CD4-positive, alpha-beta T cell treated with Interleukin-10 for 1 hour (primary cell): Measurements from ENCODE around the gene GLTP.
"Not testable (repeated sequence)": the region's sequence is repeated elsewhere in the genome, so short reads cannot be mapped to it uniquely, and the experiment has no call there.

ENCODE experiments used
- DNase-seq: peaks from one replicate; pipeline ENCODE4 v3.0.0-alpha.2; 2020

GLTP gene

DNA sequence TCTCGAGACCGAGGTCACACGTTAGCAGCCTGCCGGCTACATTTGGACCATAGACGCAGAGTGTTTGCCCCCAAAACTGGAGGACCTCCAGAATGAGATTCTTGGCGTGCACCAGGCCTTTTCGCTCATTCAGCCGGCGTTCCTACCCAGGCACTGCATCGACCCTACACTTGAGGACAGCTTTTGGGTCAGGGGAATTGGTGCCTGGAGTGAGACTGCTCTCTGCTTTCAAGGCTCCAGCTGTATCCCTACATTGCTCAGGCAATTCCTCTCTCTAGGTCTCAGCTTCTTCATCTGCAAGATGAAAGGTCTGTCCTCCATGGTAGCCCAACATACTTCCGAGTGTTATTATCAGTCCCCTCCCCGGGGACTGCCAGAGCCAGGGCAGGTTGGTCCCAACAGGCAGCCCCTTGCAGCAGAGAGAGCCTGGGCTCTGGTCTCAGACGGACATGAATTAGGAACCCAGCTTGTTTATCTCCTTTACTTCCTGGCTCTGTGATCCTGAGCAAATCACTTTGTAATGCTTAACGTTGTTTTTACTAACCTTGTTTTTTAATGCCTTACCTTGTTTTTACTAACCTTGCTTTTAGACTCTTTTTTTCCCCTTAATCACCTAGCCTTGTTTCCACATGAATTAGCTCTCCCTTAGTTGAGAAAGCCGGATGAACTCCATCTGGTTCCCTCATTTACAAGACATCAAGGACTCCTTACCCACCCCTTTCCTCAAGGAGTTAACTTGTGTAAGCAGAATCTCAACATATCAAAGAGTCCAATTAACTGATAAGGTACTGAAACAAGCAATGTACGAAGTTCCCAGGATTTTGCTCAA, 20.6 kb upstream of the GLTP start:
- no peak for DNase-seq

DNA sequence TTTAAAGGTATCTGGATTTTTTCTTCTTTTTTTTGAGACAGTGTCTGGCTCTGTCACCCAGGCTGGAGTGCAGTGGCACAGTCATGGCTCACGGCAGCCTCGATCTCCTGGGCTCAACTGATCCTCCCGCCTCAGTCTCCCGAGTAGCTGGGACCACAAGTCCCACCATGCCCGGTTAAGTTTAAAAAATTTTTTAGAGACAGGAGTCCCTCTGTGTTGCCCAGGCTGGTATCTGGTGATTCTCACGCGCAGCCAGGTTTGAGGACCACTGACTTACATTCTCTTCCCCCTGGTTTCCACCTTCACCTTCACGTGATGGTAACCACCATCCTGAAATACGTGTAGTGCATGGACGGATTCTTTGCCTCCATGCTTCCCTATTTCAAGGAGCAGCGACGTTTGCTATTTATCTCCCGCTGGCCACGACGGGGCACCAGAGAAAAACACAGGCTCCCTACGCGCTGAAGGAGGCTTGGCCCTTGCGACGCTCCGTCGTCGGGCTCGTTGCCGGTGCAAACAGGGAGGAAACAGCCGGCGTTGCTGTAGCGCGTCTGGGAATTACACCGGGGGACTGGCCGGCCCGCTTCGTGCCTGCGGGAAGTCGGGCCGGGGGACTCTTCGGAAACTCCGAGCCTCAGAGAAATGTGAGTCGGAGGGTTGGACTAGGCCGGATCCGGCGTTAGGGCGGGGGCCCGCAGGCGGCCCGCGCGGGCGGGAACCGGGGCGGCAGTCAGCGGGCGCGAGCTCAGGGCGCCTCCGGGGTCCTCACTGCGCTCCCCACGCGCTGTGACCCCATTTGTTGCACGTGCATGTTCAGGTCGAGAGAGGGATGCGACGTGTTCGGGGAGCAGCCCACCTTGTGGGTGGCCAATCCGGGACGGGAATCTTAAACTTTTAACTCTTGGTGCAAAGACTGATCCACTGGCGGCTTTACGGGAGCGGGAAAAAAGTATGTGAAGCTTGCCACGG, 19.7 kb upstream of the GLTP start, which contains the start of gene TCHP:
TCHP (plus strand) TSS at position 492 of the 969 bp plus-strand sequence. CDS start 2,753 bp downstream, outside the sequence.
- peak; percentile 82 for DNase-seq

DNA sequence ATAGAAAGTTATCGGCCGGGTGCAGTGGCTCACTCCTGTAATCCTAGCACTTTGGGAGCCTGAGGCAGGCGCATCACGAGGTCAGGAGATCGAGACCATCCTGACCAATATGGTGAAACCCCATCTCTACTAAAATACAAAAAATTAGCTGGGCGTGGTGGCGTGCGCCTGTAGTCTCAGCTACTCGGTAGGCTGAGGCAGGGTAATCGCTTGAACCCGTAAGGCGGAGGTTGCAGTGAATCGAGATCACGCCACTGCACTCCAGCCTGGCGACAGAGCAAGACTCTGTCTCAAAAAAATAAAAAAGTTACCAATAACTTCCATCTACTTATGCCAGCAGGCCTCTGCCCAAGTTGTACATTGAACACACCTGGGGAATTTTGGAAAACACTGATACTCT, 19.0 kb upstream of the GLTP start:
- not testable (repeated sequence) for DNase-seq

DNA sequence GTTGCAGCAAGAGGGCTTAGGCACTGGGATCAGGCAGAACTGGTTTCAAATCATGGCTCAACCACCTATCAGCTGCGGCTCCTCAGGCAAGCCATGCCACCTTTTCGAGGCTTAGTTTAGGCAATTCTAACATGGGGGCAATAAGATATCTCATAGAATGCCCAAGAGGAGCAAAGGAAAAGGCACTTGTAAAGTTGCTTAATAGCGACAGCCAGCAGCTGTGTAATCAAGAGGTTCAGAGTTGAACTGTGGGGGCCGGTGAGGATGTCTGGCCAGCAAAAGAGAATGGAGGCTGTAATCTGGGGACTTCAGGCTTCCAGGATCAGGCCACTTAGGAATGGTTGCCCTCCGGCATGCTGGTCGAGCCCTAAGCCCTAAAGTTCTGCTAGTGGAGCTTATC, 16.7 kb upstream of the GLTP start:
- no peak for DNase-seq

DNA sequence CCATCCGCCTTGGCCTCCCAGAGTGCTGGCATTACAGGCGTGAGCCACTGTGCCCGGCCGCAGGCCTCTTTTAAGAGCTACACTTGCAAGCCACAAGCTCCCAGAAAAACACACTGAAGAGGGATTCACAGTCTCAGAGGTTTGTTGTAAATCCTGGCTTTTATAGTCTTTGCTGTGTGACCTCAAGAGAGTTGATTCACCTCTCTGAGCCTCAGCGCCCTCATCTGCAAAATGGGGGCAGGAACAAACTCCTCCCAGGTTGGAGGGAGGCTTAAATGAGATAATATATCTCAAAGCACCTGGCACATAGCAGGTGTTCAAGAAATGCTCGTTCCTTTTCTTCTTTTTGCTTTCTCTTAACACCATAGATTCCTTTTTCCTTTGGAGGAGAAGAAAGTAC, 15.8 kb upstream of the GLTP start:
- no peak for DNase-seq

DNA sequence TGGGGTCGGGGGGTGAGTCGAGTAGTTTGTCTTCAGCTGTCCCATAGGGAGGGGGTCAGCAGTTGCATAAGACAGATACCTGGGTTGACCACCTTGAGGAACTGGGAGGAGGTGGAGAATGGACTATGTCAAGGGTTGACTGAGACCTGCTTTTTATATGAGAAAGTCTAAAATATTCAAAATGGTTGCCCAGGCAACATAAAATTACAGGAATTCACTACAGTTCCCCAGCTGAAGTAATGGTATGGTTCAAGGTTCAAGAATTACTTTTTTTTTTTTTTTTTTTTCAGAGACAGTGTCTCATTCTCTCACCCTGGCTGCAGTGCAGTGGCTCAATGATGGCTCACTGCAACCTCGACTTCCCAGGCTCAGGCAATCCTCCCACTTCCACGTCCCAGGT, 14.6 kb upstream of the GLTP start:
- DNase-seq, result no peak

DNA sequence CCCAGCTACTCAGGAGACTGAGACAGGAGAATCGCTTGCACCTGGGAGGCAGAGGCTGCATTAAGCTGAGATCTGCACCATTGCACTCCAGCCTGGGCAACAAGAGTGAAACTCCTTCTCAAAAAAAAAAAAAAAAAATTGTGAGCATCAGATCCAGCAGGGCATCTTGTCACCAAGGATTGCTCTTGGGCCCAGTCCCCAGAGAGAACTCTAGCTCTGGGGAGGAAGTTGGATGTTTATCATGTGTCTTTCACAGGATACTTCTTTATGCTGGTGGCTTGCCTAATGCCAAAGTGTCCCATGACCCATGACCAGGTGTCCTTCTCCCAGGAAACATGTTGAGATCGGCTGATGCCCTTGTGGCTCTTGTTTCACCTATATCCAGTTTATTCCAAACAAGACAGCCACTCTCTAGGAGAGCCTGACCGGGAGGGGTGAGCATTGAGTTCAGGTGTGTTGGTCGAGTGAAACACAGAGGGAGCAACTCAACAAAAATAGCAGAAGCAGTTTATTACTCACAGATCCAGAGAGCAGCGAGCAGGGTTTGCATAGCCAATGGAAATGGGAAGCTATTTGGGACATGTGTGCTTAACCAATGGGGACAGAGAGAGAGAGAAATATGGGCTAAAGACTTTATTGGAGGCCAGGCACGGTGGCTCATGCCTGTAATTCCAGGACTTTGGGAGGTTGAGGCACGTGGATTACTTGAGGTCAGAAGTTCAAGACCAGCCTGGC, 13.1 kb upstream of the GLTP start:
- no peak for DNase-seq

DNA sequence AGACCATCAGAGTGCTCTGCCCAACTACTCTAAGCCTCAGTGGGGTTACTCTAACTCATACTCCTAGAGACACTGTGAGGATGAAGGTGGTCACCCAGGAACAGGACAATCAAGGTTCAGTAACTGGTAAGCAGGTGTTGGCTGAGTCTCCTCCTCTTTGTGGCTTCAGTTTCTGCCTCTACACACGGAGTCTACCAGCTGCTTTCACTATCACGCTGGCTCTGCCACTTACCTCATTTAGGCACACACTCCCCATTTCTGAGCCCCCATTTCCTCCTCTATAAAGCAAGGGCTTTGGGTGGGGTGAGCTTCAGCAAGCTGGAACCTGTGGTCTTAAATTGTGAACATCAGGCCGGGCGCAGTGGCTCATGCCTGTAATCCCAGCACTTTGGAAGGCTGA, 12.4 kb upstream of the GLTP start:
- peak; percentile 49 for DNase-seq

DNA sequence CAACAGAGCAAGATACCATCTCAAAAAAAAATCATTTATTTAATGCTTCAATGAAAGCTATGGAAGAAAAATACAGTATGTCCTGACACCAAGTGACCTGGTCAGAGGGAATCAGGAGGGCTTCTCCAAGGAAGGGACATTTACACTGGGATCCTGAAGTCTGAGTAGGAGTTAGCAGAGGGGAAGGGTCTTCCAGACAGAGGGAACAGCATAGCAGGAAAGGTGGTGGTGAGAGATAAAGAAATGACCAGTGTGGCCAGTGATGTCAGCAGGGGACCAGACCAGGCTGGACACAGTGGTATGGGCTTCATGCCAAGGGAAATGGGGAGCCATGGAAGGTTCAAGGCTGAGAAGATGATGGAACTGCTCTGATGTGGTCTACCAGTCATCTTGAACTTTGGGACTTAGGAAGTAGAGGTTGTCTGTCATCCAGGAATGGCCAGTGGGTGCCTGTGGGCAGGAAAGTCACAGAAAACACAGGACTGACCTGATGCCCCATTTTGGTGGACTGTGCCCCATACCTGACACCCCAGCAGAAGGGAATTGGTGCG, 11.9 kb upstream of the GLTP start:
- no peak for DNase-seq

DNA sequence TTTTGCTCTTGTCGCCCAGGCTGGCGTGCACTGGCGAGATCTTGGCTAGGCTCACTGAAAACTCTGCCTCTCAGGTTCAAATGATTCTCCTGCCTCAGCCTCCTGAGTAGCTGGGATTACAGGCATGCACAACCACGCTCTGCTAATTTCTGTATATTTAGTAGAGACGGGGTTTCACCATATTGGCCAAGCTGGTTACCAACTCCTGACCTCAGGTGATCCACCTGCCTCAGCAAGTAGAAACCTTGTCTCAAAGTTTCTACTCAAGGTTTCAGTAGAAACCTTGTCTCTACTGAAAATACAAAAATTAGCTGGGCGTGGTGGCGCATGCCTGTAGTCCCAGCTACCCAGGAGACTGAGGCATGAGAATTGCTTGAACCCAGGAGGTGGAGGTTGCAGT, 11.4 kb upstream of the GLTP start:
- DNase-seq, result not testable (repeated sequence)

DNA sequence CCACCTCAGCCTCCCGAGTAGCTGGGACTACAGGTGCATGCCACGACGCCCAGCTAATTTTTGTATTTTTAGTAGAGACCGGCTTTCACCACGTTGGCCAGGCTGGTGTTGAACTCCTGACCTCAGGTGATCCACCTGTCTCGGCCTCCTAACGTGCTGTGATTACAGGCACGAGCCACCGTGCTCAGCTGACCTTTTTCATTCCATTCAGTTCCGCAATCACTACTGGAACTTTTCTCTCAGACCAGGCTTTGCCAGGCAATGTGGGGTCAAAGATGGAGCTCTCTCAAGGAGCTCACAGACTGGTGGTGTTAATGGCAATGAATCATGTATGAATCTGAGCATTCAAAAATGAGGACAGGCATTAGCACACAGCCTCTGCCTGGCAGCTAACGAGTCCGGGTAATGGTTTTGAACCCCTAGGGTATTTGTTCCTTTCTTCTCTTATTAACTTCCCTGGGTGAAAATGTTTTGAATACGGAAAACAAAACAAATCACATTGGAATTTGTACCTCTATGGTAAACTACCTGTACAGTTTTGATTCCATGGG, 10.4 kb upstream of the GLTP start:
- DNase-seq, result no peak

DNA sequence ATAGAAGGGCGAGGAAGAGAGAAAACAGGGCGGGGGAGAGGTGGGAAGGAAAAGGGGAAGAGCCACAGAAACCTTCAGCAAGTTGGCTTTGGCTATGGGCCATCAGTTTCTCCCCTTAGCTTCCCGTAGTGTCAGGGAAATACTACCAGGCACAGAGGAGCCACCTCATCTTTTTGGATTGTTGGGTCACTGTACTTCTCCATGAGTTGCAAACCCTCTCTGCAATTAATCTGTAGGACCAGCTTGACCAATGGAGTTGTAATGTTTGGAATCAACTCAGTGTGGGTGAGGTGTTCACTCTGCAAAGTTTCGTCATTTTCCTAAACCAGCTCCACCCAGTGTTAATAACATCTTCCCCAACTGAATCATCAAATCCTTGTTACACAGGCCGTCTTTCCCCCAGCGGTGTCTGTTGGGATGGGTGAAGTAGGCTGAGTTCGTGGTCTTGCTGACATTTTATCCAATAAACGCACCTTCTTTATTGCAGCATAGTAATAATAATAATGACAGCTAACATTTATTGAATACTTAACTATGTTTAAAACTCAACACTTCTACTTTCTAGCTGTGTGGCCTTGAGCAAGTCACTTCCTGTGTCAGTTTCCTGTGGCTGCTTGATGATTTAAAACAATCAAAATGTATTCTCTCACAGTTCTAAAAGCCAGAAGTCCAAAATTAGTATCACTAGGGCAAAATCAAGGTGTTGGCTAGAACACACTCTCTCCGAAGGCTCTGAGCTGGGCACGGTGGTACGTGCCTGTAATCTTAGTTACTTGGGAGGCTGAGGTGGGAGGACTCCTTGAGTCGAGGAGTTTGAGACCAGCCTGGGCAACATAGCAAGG, 8.1 kb upstream of the GLTP start:
- DNase-seq, result peak; percentile 61

DNA sequence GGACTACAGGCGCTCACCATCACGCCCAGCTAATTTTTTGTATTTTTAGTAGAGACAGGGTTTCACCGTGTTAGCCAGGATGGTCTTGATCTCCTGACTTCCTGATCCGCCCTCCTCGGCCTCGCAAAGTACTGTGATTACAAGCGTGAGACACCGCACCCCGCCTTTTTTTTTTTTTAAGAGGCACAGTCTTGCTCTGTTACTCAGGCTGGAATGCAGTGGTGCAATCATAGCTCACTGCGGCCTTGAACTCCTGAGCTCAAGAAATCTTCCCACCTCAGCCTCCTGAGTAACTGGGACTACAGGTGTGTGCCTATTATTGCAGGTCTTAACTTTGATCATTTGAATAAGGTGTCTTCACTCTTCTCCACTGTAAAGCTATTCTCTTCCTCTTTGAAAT, 5.3 kb upstream of the GLTP start:
- DNase-seq, result no peak

DNA sequence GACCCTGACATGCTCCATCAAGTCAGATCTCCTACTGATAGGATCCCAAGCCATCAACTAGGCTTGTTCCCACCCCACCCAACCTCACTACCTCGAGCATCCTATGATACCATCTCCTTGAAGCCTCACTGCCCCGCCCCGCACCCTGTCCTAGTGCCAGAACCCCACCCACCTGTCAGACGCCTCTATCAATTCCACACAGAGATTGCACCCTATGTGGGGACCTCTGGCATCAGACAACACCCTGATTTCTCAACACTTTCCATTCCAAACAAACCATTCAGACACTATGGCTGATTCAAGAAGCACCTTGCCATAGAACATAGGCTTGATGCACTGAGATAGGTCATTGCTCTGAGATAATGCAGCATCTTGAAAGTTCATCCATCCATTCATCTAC, 3.1 kb upstream of the GLTP start:
- no peak for DNase-seq

DNA sequence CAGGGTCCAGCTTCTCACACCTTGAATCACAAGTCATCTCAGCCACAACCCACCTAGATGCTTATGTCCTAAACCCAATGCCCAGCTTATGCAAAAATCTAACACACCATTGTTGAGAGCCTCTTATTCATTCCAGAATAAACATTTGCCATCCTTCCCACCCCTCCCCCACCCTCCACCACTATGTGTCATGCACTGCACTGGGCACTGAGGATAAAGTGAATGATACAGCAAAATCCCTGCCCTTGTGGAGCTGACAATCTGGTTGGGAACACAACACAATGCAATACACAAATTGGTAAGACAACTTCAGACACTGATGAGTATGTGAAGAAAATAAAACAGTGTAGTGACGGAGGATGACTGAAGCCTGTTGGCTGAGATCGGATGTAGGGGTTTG, 1.4 kb upstream of the GLTP start:
- no peak for DNase-seq

DNA sequence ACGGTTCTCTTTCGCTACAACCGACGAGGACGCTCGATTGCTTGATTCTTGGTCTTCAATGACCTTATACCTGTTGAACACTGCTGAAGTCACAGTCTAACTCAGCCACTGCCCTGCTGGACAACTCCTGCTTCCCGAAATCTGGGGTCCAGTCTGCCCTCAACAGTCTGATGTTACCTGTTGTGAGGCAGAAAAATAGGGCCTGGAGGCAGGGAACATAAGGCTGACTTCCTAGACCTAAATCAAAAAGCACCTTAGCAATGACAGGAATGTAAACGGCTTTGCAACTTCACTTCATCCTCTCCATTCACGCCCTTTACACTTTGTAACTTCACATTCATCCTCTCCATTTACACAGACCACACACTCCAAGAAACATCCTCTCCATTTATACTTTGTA, 597 bp upstream of the GLTP start:
- DNase-seq, result no peak

DNA sequence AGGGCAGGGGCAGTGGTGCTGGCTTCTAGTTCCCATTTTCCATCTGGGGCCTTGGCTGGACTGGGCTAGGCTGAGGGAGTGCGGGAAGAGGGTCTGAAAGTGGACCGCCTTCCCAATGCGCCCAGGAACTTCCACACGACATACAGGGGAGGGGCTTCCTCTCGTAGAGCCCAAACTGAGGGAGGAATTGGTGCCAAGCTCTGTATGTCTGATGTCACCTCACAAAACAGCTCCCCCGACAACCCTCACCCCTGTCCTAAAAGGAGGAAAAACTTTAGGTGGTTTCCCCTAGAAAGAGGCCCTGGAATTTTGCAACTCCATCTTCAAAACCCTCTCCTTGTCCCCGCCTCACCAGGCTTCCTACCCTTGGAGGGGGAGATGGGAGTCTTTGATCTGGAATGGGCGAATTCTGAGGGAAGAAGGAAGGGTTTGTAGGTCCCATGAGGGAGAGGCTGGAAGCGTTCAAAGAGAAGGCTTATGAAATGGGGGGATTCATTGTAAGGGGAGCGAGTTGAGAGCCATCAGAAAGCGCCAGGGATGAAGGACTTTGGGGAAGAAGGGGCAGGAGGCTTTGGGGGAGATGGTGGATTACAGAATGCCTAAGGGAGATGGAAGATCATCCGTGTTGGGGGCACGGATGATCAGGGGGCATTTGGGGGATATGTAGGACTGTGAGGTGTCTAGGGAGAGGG, 844 bp downstream of the GLTP start:
- peak; percentile 21 for DNase-seq

DNA sequence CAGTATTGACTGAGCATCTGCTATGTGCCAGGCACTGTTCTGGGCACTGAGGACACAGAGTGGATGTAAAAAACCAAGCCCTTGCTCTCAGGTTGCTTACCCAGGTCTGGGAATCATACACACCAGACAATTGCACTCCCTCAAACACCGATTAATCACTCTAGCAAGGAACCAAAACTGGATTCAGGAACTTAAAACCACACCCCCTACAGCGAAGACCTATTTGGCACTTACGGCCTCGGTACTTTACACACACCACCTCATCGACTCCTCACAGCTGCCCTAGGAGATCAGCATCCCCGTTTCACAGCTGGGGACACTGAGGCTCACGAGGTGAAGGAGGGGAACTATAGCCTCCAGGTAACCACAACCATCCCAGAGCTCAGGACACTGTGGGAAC, 1.6 kb downstream of the GLTP start:
- no peak for DNase-seq

DNA sequence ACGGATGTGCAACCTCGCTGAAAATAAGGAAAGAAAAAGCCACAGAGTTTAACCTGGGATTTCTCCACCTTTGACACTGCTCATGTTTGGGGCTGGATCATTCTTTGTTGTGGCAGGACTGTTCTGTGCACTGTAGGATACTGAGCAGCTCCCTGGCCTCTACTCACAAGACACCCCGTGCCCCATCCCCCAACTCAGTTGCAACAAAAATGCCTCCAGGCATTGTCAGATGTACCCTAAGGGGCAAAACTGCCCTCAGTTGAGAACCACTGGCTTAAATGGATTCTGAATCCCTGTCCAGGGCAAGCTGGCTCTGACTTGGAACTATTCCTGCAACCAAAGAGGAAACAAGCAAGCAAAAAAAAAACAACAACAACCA, 2.1 kb downstream of the GLTP start:
- DNase-seq, result no peak

DNA sequence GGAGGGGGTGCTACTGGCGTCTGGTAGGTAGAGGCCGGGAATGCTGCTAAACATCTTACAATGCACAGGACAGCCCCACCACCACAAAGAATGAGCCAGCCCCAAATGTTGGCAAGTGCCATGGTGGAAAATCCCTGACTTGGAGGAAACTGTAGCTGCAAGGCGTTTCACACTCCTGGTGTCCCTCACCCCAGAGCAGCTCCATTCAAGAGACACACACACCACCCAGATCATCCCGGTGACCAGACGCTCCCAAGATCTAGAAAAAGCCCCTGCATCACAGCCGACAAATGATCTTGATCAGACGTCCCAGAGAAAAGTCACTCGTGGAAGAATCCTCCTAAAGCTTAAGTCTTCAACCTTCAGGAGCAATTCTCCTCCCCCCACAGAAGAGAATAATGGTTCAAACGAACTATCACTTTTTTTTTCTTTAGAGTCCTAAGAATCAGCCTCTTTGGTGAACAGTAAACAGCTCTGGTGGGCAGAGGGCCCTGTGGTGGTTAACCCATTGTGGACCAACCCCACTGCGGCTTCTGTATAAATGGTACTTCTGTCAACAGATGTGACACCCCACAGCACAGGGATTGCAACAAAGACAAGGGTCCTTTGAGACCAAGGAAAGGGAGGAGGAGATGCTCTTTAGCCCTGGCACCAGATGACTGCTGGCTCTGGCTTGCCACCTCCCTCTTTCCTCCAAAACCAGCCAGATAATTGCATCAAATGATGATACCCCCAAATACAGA, 2.7 kb downstream of the GLTP start:
- no peak for DNase-seq
